ENCODE data around the gene USP47. TPM values are rescaled to one million over a fixed set of nuclear protein-coding genes. Genes with fewer than 3 reads are reported as not detected.

USP47 gene
- total RNA-seq, 1 experiment from 2014 or later: 39.2 TPM

GRCh38 chr11:11971906-11972547 lies 130.3 kb downstream of the USP47 start:
- Histone ChIP-seq H3K27ac (ENCODE audit: low read length) (0 out of 2 replicates have a peak overlapping the region, but pooled peaks have one; percentile 13), H3K4me3 (ENCODE audit: low read depth in 2 of 2, low read length in 2 of 2) (no peak overlapping the region), H3K27me3 (ENCODE audit: control insufficient read depth, insufficient read depth, low read length) (no peaks in the 10 kb centered on the region), H3K4me1 (ENCODE audit: control insufficient read depth, insufficient read depth, low read length) (peaks cover 17% of the 10 kb centered on the region), H3K9me3 (ENCODE audit: control insufficient read depth, insufficient read depth, low read depth, low read length) (no peaks in the 10 kb centered on the region), H3K36me3 (ENCODE audit: control insufficient read depth, insufficient read depth, low read length) (no peaks in the 10 kb centered on the region)
- no peak for DNase-seq (ENCODE audit: low read depth, low spot score)
- intact Hi-C loops (cut with micrococcal nuclease; ENCODE audit: unreplicated experiment): no loop called here
- BruUV-seq (replicated peaks): no TSS peak
- ATAC-seq: no peak
- CTCF ChIA-PET: no interaction called here
- TF ChIP-seq POLR2AphosphoS5 (IDR thresholded peaks at IDR 0.05; ENCODE audit: low read depth, low read length): no peak
- TF ChIP-seq TCF7L2 (IDR thresholded peaks at IDR 0.05; ENCODE audit: low read depth, low read length): no peak
- TF ChIP-seq REST (IDR thresholded peaks at IDR 0.05; ENCODE audit: insufficient read depth in 1 of 2, low read depth in 2 of 2, low read length in 1 of 2): no peak
- TF ChIP-seq, protein P1, sequence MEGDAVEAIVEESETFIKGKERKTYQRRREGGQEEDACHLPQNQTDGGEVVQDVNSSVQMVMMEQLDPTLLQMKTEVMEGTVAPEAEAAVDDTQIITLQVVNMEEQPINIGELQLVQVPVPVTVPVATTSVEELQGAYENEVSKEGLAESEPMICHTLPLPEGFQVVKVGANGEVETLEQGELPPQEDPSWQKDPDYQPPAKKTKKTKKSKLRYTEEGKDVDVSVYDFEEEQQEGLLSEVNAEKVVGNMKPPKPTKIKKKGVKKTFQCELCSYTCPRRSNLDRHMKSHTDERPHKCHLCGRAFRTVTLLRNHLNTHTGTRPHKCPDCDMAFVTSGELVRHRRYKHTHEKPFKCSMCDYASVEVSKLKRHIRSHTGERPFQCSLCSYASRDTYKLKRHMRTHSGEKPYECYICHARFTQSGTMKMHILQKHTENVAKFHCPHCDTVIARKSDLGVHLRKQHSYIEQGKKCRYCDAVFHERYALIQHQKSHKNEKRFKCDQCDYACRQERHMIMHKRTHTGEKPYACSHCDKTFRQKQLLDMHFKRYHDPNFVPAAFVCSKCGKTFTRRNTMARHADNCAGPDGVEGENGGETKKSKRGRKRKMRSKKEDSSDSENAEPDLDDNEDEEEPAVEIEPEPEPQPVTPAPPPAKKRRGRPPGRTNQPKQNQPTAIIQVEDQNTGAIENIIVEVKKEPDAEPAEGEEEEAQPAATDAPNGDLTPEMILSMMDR (IDR thresholded peaks at IDR 0.05): no peak
- no peak for TF ChIP-seq SIN3A (IDR thresholded peaks at IDR 0.05; ENCODE audit: borderline replicate concordance, insufficient read depth, low read depth, low read length)
- POLR2A ChIA-PET: no interaction called here
- in situ Hi-C loops (cut with HindIII; ENCODE audit: low pct_unique_long_range_greater_than_20kb, low sequenced_read_pairs): no loop called here

GRCh38 chr11:11972730-11973341 lies 131.1 kb downstream of the USP47 start:
- no peak for ATAC-seq
- H3K27me3 ChIP-seq (ENCODE audit: control insufficient read depth, insufficient read depth, low read length): no peaks in the 10 kb centered on the region
- TF ChIP-seq REST (IDR thresholded peaks at IDR 0.05; ENCODE audit: insufficient read depth in 1 of 2, low read depth in 2 of 2, low read length in 1 of 2) (no peak), TCF7L2 (IDR thresholded peaks at IDR 0.05; ENCODE audit: low read depth, low read length) (no peak; the same call in 1 of the 2 replicates), SIN3A (IDR thresholded peaks at IDR 0.05; ENCODE audit: borderline replicate concordance, insufficient read depth, low read depth, low read length) (no peak), POLR2AphosphoS5 (IDR thresholded peaks at IDR 0.05; ENCODE audit: low read depth, low read length) (no peak)
- TF ChIP-seq, protein P1 (IDR thresholded peaks at IDR 0.05): no peak
- 0 out of 2 replicates have a peak overlapping the region, but pooled peaks have one; percentile 13 for H3K27ac ChIP-seq (ENCODE audit: low read length)
- no peaks in the 10 kb centered on the region for H3K9me3 ChIP-seq (ENCODE audit: control insufficient read depth, insufficient read depth, low read depth, low read length)
- POLR2A ChIA-PET: no interaction called here
- no TSS peak for BruUV-seq (replicated peaks)
- intact Hi-C loops (cut with micrococcal nuclease; ENCODE audit: unreplicated experiment): no loop called here
- H3K36me3 ChIP-seq (ENCODE audit: control insufficient read depth, insufficient read depth, low read length): no peaks in the 10 kb centered on the region
- H3K4me3 ChIP-seq (ENCODE audit: low read depth in 2 of 2, low read length in 2 of 2): no peak overlapping the region
- DNase-seq (ENCODE audit: low read depth, low spot score): no peak
- H3K4me1 ChIP-seq (ENCODE audit: control insufficient read depth, insufficient read depth, low read length): peaks cover 25% of the 10 kb centered on the region
- CTCF ChIA-PET: no interaction called here
- in situ Hi-C loops (cut with HindIII; ENCODE audit: low pct_unique_long_range_greater_than_20kb, low sequenced_read_pairs): no loop called here

Measured in Panc1 (cell line).